Fibroblast of pulmonary artery (primary cell): Measurements from ENCODE around the gene ZFAND3.

Experiments
- DNase-seq: peaks from one replicate; pipeline ENCODE4 v3.0.0-alpha.2; 2010; ENCODE audit warnings: low read depth
- H3K4me3 ChIP-seq: replicated peaks from 2 replicates; pipeline ENCODE4 v1.5.1; 2011; ENCODE audit warnings: low read depth, mild to moderate bottlenecking, control low read depth, low read length, moderate library complexity
- CTCF ChIP-seq: IDR thresholded peaks from 2 replicates; pipeline ENCODE4 v1.5.1; 2011; ENCODE audit warnings: mild to moderate bottlenecking, control low read depth, low read length, inconsistent platforms; ENCODE audit errors: missing control alignments

Gene ZFAND3

GRCh38 chr6:38095054-38095453, 275.5 kb downstream of the ZFAND3 start:
- no peak for TF ChIP-seq CTCF
- H3K4me3 ChIP-seq, result no peak overlapping the region
- peak; percentile 51 for DNase-seq

- no peak for TF ChIP-seq CTCF
- no peak overlapping the region for H3K4me3 ChIP-seq
- DNase-seq, result no peak
Observed at GRCh38 chr6:38099221-38099620, 279.7 kb downstream of the ZFAND3 start.

- TF ChIP-seq CTCF, result no peak
- no peak overlapping the region for H3K4me3 ChIP-seq
- DNase-seq, result no peak
Observed at GRCh38 chr6:38100380-38100779, 280.9 kb downstream of the ZFAND3 start.

- no peak for TF ChIP-seq CTCF
- DNase-seq, result no peak
- no peak overlapping the region for H3K4me3 ChIP-seq
Observed at GRCh38 chr6:38103921-38104320, 284.4 kb downstream of the ZFAND3 start.

- TF ChIP-seq CTCF, result no peak
- no peak for DNase-seq
- H3K4me3 ChIP-seq, result no peak overlapping the region
Observed at GRCh38 chr6:38105066-38105465, 285.5 kb downstream of the ZFAND3 start.

- no peak for TF ChIP-seq CTCF
- H3K4me3 ChIP-seq, result no peak overlapping the region
- DNase-seq, result no peak
Observed at GRCh38 chr6:38107073-38107472, 287.5 kb downstream of the ZFAND3 start.

GRCh38 chr6:38110481-38110971, 291.0 kb downstream of the ZFAND3 start:
- TF ChIP-seq CTCF, result no peak
- DNase-seq, result peak; percentile 7

More at GRCh38 chr6:38110481-38110971, 291.0 kb downstream of the ZFAND3 start:
- H3K4me3 ChIP-seq, result no peak overlapping the region
